Testis (tissue), 2 donors: ENCODE data around the gene CDC42SE1.

ENCODE experiments used
- CTCF ChIP-seq, 3 experiments: fragments of 450-650 bp in 2 of 3; fragments of 200-600 bp in 1 of 3; sonication (generic) in 1 of 3; IDR thresholded peaks; one replicate each; pipeline ENCODE4 v1.5.1; 2016 to 2019; ENCODE audit warnings: antibody characterized with exemption in 3 of 3, mild to moderate bottlenecking in 2 of 3, moderate library complexity in 1 of 3
- POLR2A ChIP-seq: fragments of 450-650 bp; IDR thresholded peaks from one replicate; pipeline ENCODE4 v1.6.1; 2017; ENCODE audit warnings: antibody characterized with exemption, mild to moderate bottlenecking, moderate library complexity

- no peak for TF ChIP-seq CTCF (IDR thresholded peaks at IDR 0.05)
- no peak for TF ChIP-seq POLR2A
Measured at GRCh38 chr1:151062741-151063371, 3.4 kb upstream of the CDC42SE1 start.
